IPS-18c (cell line): ENCODE results near the gene C3orf22.

ENCODE experiments used
- H3K4me3 ChIP-seq: 2 replicates; pipeline ENCODE4 v1.7.0; 2013; ENCODE audit warnings: low read depth, mild to moderate bottlenecking, low read length, moderate library complexity; ENCODE audit not compliant: insufficient read depth
- H3K9me3 ChIP-seq: one replicate; pipeline ENCODE4 v1.6.1; 2013; ENCODE audit warnings: mild to moderate bottlenecking, low read length, moderate library complexity; ENCODE audit not compliant: control insufficient read depth, insufficient read depth

Gene C3orf22

DNA sequence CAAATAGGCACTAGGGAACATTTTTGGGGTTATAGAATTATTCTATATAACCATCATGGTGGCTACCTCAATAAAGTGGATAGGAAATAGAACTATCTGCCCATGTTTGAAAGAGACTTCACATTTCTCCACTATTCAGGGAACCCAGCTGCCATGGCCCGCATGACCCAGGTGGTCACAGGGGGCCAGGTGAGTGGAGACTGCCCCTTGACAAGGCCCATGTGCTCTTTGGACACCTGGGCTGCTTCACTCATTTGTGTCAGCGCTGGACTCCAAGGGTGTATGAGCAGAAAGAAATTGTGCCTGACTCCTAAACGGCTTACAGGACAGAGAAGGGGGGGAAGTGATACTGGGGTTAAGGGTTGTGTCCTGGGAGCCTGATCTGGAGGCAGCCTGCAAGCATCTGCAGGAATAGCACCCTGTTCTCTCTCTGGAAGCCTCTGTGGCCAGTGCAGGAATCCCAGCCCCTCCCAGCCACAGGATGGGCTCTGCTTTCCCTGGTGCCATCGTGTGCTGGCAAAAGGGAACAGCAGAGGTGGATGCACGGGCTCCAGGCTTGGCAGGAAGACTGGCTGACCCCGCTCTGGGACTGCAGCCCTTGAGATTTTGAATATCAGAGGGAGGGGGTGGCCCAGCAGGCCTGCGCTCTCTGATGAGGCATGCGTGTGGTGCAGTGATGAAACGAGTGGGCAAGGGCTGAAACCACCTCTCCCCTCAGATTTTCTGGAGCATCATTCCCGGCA is 9.1 kb upstream of the C3orf22 start:
- H3K4me3 ChIP-seq, result no peak overlapping the region
- H3K9me3 ChIP-seq, result no peaks in the 10 kb centered on the region

DNA sequence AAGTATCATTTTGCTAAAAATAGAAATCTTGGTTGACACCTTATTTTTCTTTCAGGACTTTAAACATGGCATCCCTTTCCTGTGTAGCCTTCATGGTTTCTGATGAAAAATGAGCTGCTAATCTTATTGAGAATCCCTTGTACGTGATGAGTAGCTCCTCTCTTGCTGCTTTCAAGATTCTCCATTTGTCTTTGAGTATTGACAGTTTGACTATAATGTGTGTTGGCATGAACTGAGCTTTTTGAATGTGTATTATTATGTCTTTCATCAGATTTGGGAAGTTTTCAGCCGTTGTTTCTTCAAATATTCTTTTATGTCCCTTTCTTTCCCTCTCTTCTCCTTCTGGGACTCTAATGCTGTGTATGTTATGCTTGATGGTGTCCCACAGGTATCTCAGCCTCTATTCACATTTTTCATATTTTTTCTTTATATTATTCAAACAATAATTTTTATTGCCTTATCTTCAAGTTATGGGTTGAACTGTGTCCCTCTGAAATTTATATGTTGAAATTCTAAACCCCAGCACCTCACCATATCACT is 4.1 kb upstream of the C3orf22 start:
- Histone ChIP-seq H3K4me3 (no peak overlapping the region), H3K9me3 (no peaks in the 10 kb centered on the region)

DNA sequence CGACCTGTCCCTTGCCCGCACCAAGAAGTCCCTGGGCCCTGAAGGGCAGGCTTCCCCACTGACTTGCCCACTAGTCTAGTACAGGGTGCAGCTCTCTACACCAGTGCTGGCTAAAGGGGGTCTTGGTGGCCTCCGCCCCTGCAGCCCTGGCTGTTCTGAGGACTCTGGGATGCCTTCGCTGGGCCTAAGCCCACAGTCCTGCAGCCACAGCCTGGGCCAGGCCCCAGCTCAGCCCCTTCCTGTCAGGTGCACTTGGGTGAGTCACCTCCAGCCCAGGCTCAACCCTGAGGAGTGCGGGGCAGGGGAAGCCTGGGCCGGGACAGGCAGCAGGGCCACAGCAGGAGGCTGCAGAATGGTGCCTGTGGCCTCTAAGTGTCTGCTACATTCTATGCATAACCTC is 971 bp downstream of the C3orf22 start:
- no peaks in the 10 kb centered on the region for H3K9me3 ChIP-seq
- no peak overlapping the region for H3K4me3 ChIP-seq

DNA sequence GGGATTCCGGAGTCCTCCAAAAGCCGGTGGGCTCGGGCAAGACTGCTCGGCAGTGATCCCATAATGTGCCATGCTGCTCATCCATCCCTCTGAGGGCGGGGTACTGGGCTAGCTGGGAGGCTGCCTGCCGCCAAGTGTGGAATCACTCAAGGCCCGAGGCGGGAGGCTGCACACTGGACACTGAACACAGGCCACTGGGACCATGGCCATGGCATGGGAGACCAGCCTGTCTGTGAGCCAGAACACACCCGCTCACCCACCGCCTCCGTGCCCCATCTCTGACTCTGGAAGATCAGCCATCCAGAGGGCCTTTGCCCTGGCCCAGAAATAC is 1.4 kb downstream of the C3orf22 start:
- H3K9me3 ChIP-seq, result no peaks in the 10 kb centered on the region
- no peak overlapping the region for H3K4me3 ChIP-seq

DNA sequence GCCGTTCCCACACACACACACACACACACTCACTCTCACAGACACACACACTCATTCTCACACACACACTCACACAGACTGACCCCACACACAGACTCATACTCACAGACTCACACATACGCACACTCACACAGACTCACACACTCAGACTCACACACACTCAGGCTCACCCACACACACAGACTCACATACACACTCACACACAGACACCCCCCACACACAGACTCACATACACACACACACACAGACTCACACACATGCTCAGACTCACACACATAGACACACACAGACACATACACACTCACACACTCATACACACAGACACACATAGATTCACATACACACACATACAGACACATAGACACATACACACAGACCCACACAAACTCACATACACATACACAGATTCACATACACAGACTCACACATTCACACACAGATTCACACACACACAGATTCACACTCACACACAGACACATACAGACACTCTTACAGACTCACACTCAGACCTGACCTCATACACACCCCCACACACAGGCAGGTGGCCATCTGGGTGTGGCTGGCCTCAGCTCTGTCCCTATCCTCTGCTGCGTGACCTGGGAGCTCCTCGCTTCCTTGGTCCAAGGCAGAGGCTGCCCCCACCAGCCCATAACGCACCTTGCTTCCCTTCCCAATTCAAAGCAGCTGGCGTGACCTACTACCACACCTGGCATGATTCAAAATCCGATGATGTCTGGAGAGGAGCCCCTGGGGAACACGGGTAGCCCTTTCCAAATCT is 1.9 kb downstream of the C3orf22 start:
- H3K4me3 ChIP-seq, result no peak overlapping the region
- H3K9me3 ChIP-seq, result no peaks in the 10 kb centered on the region

DNA sequence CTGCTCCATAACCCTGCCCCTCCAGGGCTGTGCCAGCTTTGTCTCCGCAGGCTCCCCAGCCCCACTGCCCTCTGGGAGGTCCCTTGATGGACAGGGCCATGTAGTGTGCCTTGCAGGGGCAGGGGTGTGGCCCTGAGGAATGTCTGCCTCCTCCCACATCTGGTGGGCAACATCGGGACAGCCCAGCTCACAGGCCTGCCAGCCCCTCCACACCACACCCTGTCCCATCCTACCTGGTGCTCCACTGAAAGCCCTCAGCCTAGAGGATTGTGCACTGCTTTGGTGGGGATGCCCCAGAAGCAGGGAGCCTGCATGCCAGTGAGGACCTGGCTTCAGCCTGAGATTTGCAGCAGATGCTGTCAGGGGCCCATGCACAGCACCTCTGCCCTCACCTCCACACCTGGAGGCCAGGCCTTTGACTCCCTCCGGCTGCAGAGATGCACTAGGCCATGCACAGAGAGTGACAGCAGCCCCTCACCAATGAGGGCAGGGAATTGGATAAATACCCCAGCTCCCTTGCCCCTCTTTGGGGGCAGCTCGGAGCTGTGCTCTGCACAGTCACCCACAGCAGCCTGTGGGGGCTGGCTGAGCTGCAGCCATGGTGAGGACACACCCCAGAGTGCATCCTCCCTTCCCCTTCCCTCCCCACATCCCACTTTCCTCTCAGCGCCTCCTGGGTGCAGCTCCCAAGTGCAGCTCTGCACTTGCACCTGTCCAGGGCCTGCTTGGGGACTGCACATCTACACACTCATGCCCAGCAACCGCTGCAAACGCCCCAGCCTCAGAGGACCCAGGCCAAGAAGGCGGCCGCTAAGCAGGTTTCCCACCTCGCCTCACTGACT is 2.7 kb downstream of the C3orf22 start:
- Histone ChIP-seq H3K9me3 (no peaks in the 10 kb centered on the region), H3K4me3 (no peak overlapping the region)

DNA sequence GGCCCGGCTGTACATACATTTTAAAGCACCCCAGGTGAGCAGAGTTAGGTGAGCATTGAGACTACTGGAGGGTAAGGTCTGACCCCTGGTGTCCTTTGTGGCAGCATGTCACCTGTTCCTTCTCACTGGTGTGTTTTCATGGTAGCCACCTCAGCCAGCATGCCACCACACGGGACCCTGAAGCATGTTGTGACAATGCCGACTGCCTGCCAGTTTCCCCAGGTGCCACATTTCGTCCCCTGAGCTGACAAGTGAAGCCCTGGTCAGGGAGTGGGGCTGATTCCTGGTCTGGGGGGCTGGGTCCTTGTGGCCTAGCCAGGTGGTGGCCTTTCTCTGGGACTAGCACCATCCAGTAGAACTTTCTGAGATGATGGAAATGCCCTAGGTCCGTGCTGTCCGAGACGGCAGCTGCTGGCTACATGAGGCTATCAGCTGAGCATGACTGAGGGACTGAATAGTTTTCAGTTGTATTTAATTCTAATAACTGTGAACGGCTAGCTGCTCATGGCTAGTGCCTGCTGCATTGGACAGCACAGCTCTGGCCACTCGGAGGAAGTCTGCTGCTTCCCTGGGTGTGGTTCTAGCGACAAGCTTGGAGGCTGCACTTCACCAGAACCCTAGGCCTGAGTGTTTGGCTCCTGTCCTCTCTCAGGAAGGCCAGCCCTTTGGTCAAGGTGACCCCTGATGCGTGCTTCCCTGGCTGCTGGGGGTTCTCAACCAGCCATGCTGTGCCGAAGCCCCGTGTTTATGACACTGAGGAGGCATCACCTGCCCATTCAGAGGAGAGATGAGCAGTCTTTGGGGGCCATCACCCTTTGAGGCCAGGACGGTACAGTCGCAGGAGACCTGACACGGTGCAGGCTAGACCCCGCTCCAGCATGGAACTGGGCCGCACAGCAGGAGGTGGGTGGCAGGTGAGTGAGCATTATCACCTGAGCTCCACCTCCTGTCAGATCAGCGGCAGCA is 3.9 kb downstream of the C3orf22 start:
- no peaks in the 10 kb centered on the region for H3K9me3 ChIP-seq

DNA sequence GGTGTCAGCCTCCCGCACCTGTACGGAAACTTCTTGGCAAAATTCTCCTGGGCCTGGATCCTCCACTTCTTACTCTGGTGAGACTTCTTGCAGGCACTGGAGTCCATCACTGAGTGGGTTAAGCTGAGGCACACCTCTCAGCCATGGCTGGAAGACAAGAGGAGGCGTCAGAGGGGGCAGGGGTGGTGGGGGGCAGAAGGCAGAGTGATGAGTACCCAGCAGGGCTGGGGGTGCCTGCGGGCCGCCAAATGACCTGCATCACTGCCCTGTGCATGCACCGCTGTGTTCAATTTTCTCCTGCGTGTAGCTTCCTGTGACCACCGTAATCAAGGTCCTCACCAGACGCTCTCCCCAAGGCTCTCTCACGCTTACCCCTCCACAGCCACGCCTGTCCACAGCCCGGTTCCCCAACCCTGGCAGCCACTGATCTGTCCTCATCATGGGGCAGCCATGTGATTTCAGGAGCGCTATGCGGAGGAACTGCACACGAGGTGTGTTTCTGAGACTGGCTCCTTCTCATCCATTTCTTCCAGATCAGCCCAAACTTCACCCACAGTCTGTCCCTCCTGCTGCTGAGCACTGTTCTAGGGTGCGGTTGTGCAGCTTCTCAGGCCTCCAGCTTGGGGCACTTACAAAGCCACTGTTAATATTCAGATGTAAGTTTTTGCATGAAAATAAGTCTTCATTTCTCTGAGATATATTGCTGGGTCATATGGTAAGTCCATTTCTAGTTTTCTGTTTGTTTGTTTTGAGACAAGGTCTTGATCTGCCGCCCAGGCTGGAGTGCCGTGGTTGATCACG is 5.2 kb downstream of the C3orf22 start:
- H3K4me3 ChIP-seq, result no peak overlapping the region
- H3K9me3 ChIP-seq, result no peaks in the 10 kb centered on the region

More for the DNA sequence above, 3.9 kb downstream of the C3orf22 start:
- no peak overlapping the region for H3K4me3 ChIP-seq

DNA sequence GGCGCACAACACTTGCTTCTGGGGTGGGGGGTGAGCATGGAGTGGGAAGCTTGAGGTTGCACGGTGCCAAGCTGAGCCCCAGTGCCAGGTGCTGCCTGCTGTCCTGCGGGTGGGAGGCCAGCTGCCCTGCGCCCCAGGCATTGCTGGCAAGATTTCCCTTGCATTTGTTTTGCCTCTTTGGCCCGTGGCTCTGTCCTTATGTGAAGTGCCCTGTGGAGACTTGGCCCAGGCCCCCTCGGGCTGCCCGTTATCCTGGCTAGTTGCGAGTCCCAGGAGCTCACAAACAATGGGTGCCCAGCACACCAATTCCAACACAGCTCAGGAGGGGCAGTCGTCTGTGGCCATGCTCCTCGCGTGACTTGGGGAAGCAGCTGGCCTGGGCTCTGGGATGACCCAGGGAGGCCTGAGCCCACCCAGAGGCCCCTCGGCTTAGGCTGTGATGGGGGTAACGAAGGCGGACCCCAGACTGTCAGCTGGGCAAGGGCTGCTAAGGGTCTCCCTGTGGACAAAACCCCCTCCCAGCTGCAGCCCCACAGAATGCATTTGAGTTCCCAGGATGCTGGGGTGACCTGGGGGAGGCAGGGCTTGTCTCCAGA is 5.9 kb downstream of the C3orf22 start:
- H3K4me3 ChIP-seq, result no peak overlapping the region
- no peaks in the 10 kb centered on the region for H3K9me3 ChIP-seq

DNA sequence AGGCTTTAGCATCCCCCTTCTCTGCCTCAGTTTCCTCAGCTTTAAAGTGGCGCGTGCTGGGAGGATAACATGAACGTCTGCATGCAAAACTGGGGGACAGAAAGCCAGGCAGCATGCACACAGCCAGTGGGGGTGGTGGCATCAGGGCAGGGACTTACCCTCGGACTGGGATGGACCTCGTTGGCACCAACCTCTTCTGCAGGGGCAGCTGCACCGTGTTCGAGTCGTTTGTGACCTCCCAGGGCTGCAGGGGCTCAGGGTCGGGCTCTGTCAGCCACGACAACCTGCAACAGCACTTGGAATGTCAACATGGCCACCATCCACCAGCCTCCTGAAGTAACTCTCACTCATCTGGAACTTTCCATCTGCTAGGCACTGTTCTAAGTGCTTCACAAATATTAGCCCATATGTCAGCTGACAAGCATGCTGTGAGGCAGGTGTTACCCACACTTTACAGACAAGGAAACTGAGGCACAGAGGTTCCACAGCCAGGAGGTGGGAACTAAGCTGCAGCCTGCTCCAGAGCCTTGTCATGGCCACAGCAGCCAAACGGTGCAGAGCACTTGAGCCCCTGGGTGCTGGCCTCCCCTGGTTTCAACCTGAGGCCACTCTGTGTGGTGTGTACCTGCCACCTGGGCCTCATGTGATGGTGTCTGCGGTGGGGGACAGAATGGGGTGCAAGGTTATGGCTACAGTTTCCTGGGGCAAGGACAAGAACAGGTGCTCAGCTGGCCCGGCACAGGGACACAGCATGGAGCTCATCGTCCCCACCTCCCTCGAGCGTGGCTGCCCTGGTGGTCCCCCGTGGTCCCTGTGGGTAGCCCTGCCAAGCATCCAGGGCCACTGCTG is 6.7 kb downstream of the C3orf22 start:
- Histone ChIP-seq H3K4me3 (no peak overlapping the region), H3K9me3 (no peaks in the 10 kb centered on the region)

DNA sequence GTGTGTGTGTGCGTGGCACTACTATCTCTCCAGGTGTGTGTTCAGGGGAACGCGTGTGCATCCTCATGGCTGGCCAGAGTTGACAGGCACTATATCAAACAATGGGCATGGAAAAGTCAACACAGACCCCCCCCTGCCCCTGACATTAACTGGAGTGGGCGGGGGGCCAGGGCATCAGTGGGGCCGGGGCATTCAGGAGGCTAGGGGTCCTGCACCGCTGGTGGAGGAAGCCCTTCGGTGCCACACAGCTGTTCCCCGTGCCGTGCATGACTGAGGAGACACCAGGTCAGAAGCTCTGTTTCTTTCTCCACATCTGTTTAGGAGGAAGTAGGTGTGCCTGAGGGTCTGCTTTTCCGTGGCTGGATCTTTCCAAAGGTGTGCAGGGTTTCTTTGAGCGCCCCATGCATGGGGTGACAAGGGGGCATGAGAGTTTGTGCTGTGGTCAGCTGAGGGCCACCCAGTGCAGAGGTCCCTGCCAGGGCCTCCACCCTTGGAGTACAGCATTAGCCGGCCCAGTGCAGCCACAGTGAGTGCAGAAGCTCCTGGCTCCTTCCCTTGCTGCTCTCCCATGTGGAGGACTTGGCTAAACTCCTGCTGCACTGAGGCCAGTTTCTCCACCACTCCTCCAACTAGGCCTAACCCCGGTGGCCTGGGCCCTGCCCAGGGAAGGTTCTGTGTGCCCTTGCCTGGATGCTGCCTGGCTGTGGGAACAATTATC is 7.5 kb downstream of the C3orf22 start:
- Histone ChIP-seq H3K9me3 (no peaks in the 10 kb centered on the region), H3K4me3 (no peak overlapping the region)

DNA sequence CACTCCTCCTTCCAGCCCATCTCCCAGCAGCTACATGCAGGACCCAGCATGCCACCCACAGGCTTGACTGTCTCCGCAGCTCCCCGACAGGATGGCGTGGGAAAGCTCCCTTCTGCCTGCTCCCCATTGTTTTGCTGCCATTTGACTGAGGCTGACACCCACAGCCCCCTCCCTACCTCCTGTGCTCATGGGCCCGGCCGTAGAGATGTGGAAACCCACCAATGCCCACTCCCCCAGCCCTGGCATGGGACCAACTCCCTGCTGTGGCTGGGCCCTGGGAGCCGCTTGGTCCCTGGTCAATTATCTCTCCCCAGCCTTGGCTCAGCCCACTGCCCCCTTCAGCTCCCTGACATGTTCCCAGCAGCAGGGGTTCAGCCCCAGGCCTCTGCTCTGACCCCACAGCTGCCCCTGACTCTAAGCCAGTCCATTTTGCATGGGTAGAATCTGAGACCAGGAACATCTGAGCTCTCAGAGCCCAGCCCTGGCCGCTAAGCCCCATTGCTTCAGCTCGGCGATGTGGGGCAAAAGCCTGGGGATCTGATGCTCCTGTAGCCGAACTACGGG is 8.2 kb downstream of the C3orf22 start:
- Histone ChIP-seq H3K9me3 (no peaks in the 10 kb centered on the region), H3K4me3 (no peak overlapping the region)

DNA sequence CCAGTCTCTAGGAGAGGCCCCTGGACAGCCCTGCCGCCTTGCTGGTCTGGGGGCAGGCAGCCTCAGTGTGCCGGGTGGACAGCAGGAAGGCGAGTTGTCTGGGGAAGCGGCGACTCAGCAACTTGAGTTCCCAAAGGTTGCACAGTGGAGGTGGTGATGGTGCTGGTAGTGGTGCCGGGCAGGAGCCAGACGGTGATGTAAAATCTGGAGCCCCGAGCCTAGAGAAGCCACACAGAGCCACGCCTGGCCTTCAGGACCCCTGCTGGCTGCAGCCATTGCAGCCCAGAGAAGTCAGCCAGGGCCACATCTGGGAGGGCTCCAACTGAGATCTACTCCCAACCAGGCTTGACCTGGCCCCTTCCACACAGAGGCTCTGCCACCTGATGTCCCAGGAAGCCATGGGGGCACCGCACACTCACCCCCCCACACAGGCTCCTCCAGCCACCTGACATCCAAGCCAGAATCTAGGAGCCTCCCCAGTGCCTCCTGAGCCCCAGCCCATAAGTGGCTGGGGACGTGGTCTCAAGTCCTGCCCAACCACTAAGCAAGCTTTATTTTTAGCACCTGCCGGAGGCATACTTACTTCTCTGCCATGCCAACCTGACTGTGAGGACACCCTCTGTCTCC is 8.8 kb downstream of the C3orf22 start:
- H3K9me3 ChIP-seq, result no peaks in the 10 kb centered on the region
- no peak overlapping the region for H3K4me3 ChIP-seq
